ENCODE measurements around the gene MYH11.

Gene MYH11

GRCh38 chr16:15726715-15727114 is 130.1 kb downstream of the MYH11 start:
- no peak for TF ChIP-seq CTCF (IDR thresholded peaks at IDR 0.05)
- no peak overlapping the region for H3K27ac ChIP-seq

- H3K27ac ChIP-seq, result no peak overlapping the region
- TF ChIP-seq CTCF (IDR thresholded peaks at IDR 0.05), result no peak
- TF ChIP-seq ZFX (IDR thresholded peaks at IDR 0.05; ENCODE audit: borderline replicate concordance), result no peak
Measured at GRCh38 chr16:15725641-15726240, 131.1 kb downstream of the MYH11 start.

GRCh38 chr16:15723808-15724207 is 133.0 kb downstream of the MYH11 start:
- H3K27ac ChIP-seq, result no peak overlapping the region
- no peak for TF ChIP-seq CTCF (IDR thresholded peaks at IDR 0.05)
- no peak for TF ChIP-seq ZFX (IDR thresholded peaks at IDR 0.05; ENCODE audit: borderline replicate concordance)

GRCh38 chr16:15721018-15721417 is 135.8 kb downstream of the MYH11 start:
- H3K27ac ChIP-seq, result no peak overlapping the region
- TF ChIP-seq CTCF (IDR thresholded peaks at IDR 0.05) (no peak), ZFX (IDR thresholded peaks at IDR 0.05; ENCODE audit: borderline replicate concordance) (no peak)

GRCh38 chr16:15716694-15717447 is 140.0 kb downstream of the MYH11 start:
- no peak overlapping the region for H3K27ac ChIP-seq
- TF ChIP-seq CTCF (IDR thresholded peaks at IDR 0.05), result no peak
- TF ChIP-seq ZFX (IDR thresholded peaks at IDR 0.05; ENCODE audit: borderline replicate concordance), result no peak

- TF ChIP-seq ZFX (IDR thresholded peaks at IDR 0.05; ENCODE audit: borderline replicate concordance) (no peak), CTCF (IDR thresholded peaks at IDR 0.05) (no peak)
- H3K27ac ChIP-seq, result no peak overlapping the region
Measured at GRCh38 chr16:15715221-15715620, 141.6 kb downstream of the MYH11 start.

- no peak for TF ChIP-seq ZFX (IDR thresholded peaks at IDR 0.05; ENCODE audit: borderline replicate concordance)
- no peak for TF ChIP-seq CTCF (IDR thresholded peaks at IDR 0.05)
- H3K27ac ChIP-seq, result no peak overlapping the region
Measured at GRCh38 chr16:15714393-15715172, 142.2 kb downstream of the MYH11 start.
